ENCODE data around the gene CDC42BPA. TPM values are rescaled to one million over a fixed set of nuclear protein-coding genes. Genes with fewer than 3 reads are reported as not detected.

The CDC42BPA gene
- total and polyA plus RNA-seq, 2 of the 8 experiments (the other 6 are each of a cell fraction or from before 2014, with no cell fraction given): 7.1 to 28.5 TPM

- FAIRE-seq (no peak), DNase-seq (ENCODE audit: low read depth in 1 of 2, low spot score in 2 of 2) (no peak)
- H3K4me1 ChIP-seq (replicated peaks in 1 of 4; ENCODE audit: control insufficient read depth in 3 of 4, insufficient read depth in 4 of 4, low read length in 3 of 4): no peaks in the 10 kb centered on the region
- no peak overlapping the region for H3K4me3 ChIP-seq (ENCODE audit: extremely low read depth in 1 of 4, insufficient read depth in 2 of 4, low read depth in 3 of 4, low read length in 4 of 4)
- no peak overlapping the region for H2BK5ac ChIP-seq (ENCODE audit: low read depth, low read length)
- H3K18ac ChIP-seq (ENCODE audit: extremely low read depth, low read length): no peak overlapping the region
- H2BK15ac ChIP-seq (ENCODE audit: low read length): no peak overlapping the region
- no peak overlapping the region for H3K4ac ChIP-seq (replicated peaks; ENCODE audit: insufficient read length, low read depth, low read length)
- no peak overlapping the region for H2BK20ac ChIP-seq (ENCODE audit: low read length)
- whole genome bisulfite sequencing, 2 experiments (ENCODE audit: extremely low coverage in 1 of 2, insufficient coverage in 1 of 2, insufficient read length in 1 of 2, insufficient replicate concordance in 2 of 2, low coverage in 1 of 2, low lambda C conversion rate in 2 of 2, missing lambda C conversion rate in 1 of 2): 92% methylated on average over 2 of the region's 2 CpGs; no CpG with 5 or more reads in 1 of the 2 experiments
- H2BK12ac ChIP-seq (ENCODE audit: low read depth, low read length): no peak overlapping the region
- no peaks in the 10 kb centered on the region for H4K20me1 ChIP-seq (replicated peaks in 1 of 2; ENCODE audit: control insufficient read depth in 1 of 2, insufficient read depth in 2 of 2, low read length in 2 of 2)
- H3K27ac ChIP-seq (ENCODE audit: low read depth, low read length): no peak overlapping the region
- no peak overlapping the region for H4K8ac ChIP-seq (ENCODE audit: extremely low read depth, insufficient read depth, low read length)
- H2BK120ac ChIP-seq (replicated peaks; ENCODE audit: low read depth, low read length): no peak overlapping the region
- H3K9me3 ChIP-seq (ENCODE audit: insufficient read depth in 2 of 2, low read depth in 1 of 2, low read length in 1 of 2): no peaks in the 10 kb centered on the region
- no peak overlapping the region for H4K5ac ChIP-seq (ENCODE audit: insufficient read length, low read depth, low read length)
- H3K27me3 ChIP-seq (replicated peaks in 1 of 4; ENCODE audit: control insufficient read depth in 3 of 4, extremely low read depth in 1 of 4, insufficient read depth in 3 of 4, low read length in 3 of 4): no peaks in the 10 kb centered on the region
- H3K23me2 ChIP-seq (ENCODE audit: low read depth, low read length): no peaks in the 10 kb centered on the region
- H3K9ac ChIP-seq (replicated peaks in 1 of 4; ENCODE audit: extremely low read depth in 1 of 4, low read depth in 3 of 4, low read length in 3 of 4): no peak overlapping the region
- H3K36me3 ChIP-seq (ENCODE audit: control insufficient read depth in 2 of 4, insufficient read depth in 4 of 4, low read length in 3 of 4): peaks cover 0 to 3% (median 0%) of the 10 kb centered on the region in 4 experiments; a peak in 1 of 8 replicates
- no peak overlapping the region for H3K4me2 ChIP-seq (ENCODE audit: insufficient read depth in 1 of 2, low read depth in 2 of 2, low read length in 2 of 2)
- H4K91ac ChIP-seq (replicated peaks; ENCODE audit: insufficient read length, low read length): no peak overlapping the region
- H3K79me1 ChIP-seq (ENCODE audit: low read depth, low read length): no peaks in the 10 kb centered on the region
- POLR2A ChIA-PET (ENCODE audit: partially characterized antibody): no interaction called here
- no peak overlapping the region for H3K23ac ChIP-seq (ENCODE audit: insufficient read length)
- CTCF ChIA-PET (ENCODE audit: partially characterized antibody): no interaction called here
- H2AK5ac ChIP-seq (ENCODE audit: low read depth, low read length): no peak overlapping the region
- no peaks in the 10 kb centered on the region for H3K79me2 ChIP-seq (ENCODE audit: control insufficient read depth in 1 of 2, insufficient read depth in 2 of 2, low read length in 2 of 2)
- H2AFZ ChIP-seq (ENCODE audit: low read length): no peak overlapping the region
- no peak overlapping the region for H3K56ac ChIP-seq (replicated peaks; ENCODE audit: insufficient read length, low read depth, low read length)
- no peak overlapping the region for H3K14ac ChIP-seq (ENCODE audit: insufficient read length)
- TF ChIP-seq E2F6 (IDR thresholded peaks at IDR 0.05) (no peak), FOSL1 (IDR thresholded peaks at IDR 0.05; ENCODE audit: insufficient read depth, low read depth, low read length) (no peak), NANOG (IDR thresholded peaks at IDR 0.05; ENCODE audit: insufficient read depth, low read depth, low read length, poor library complexity, severe bottlenecking) (no peak), TAF1 (IDR thresholded peaks at IDR 0.05; ENCODE audit: low read depth, low read length) (no peak), SP2 (IDR thresholded peaks at IDR 0.05; ENCODE audit: low read length) (no peak), KDM5A (IDR thresholded peaks at IDR 0.05; ENCODE audit: low read length) (no peak), USF2 (IDR thresholded peaks at IDR 0.05; ENCODE audit: low read length) (no peak), POU5F1 (IDR thresholded peaks at IDR 0.05; ENCODE audit: low read depth, low read length) (no peak), CREB1 (IDR thresholded peaks at IDR 0.05) (no peak), KDM4A (IDR thresholded peaks at IDR 0.05; ENCODE audit: low read depth, low read length, severe bottlenecking) (no peak), KDM1A (IDR thresholded peaks at IDR 0.05; ENCODE audit: borderline replicate concordance, low read length) (no peak), EZH2 (IDR thresholded peaks at IDR 0.05; ENCODE audit: low read depth, low read length, severe bottlenecking) (no peak)
Measured at GRCh38 chr1:227094249-227094966, 223.9 kb downstream of the CDC42BPA start.

Measured in H1 (cell line).